ENCODE results near the gene SDE2.

DNA sequence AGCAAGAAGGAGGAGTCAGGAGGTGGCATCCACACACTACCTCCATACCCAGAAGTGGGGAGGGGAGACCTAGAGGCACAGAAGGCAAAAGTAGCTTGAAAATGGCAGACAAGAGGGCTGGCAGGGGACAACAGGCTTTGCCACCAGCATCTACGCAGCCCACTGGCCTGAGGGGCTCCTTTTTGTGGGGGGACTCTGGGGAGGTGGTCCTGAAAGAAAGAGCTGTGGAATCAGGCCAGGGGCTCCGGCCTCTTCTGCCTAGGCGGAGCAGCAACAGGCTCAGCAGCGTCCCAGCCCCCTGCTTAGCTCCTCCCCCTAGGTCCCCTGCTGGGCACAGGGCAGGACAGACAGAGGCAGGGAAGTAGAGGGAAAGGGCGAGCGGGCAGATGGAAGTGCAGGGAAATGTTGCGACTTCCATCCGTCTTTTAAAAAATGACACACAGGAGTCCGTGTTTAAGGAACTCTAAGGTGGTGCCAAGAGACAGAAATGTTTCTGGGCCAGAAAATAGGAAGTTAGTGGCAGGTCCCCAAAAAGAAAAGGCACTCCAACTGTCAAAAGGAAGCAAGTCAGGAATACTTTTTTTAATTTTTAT, 48.1 kb downstream of the SDE2 start:
- TF ChIP-seq, protein P1, sequence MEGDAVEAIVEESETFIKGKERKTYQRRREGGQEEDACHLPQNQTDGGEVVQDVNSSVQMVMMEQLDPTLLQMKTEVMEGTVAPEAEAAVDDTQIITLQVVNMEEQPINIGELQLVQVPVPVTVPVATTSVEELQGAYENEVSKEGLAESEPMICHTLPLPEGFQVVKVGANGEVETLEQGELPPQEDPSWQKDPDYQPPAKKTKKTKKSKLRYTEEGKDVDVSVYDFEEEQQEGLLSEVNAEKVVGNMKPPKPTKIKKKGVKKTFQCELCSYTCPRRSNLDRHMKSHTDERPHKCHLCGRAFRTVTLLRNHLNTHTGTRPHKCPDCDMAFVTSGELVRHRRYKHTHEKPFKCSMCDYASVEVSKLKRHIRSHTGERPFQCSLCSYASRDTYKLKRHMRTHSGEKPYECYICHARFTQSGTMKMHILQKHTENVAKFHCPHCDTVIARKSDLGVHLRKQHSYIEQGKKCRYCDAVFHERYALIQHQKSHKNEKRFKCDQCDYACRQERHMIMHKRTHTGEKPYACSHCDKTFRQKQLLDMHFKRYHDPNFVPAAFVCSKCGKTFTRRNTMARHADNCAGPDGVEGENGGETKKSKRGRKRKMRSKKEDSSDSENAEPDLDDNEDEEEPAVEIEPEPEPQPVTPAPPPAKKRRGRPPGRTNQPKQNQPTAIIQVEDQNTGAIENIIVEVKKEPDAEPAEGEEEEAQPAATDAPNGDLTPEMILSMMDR (IDR thresholded peaks at IDR 0.05; ENCODE audit: insufficient read depth, low read length, poor library complexity, severe bottlenecking): no peak
- TF ChIP-seq EZH2phosphoT487 (conservative IDR thresholded peaks at IDR 0.05; ENCODE audit: low read length): no peak
